IPS DF 4.7 (cell line): ENCODE measurements around the gene ADNP2.

Experiments
- DNase-seq: peaks from one replicate; pipeline ENCODE4 v3.0.0-alpha.2; 2013; ENCODE audit warnings: low spot score; ENCODE audit errors: extremely low read depth

The ADNP2 gene

DNA sequence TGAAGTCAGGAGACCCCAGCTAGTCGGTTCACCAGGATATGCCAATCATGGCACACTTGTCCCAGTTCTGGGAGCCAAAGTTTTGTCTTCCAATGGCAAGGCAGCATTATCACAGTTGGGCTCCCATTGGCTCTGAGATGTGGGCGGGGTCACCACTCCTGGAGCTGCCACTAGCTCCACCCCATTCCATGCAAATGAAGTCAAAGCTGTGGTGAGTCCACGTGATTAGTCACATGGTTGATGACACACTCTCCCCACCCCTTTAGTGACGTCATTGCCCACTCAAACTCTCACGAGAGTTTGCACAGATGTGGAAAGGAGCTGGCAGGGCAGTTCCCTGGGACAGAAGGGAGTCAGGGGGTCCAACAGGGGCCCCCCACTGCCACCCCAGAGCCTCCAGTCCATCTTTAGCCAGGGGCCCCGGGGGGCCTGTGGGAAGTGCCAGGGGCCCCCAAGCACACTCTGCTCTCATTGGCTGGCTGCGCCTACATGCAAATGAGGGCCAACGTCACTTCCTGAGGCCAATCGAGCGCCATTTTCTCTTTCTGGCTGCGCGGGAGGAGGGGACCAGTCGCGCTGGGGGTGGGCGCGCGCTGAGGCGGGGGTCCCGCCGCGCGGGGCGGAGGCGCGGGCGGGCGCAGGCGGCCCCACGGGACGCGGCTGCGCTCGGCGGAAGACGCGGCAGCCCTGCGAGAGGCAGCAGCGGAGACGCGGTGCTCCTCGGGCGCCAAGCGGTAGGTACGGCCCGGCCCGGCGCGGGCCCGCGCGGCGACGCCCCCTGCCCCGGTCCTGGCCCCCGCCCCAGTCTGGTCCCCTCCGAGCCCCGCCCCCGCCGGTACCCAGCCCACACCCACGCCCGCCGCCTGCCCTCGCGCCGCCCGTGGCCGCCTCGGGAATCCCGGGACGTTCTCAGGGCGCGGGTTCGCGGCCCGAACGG, at the start of gene ADNP2:
Gene ADNP2 (plus strand): TSS at position 524 of the 937 bp plus-strand sequence. CDS start 8,281 bp downstream, outside the sequence.
- peak; percentile 92 for DNase-seq

- DNase-seq, result no peak
Observed at GRCh38 chr18:80059945-80060344, 49.1 kb upstream of the ADNP2 start.

- no peak for DNase-seq
Observed at GRCh38 chr18:80065705-80066104, 43.4 kb upstream of the ADNP2 start.

DNA sequence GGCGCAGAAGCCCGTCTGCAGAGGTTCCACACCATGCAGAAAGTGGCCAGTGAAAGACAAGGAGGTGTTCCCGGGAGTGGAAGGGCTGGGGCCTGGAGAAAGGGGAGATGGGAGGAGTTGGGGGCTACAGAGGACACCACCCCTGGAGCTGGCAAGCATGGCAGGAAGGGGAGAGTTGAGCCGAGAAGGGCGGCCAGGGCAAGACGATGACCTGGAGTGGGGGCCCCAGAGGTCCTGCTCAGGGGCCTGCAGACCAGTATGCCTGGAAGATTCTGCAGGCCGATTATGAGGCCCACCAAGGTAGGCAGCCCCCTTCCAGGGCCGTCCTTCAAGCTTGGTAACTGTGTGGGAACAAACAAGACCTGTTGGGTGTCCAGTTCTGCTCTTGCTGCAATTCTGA, 41.7 kb upstream of the ADNP2 start:
- DNase-seq, result no peak

DNA sequence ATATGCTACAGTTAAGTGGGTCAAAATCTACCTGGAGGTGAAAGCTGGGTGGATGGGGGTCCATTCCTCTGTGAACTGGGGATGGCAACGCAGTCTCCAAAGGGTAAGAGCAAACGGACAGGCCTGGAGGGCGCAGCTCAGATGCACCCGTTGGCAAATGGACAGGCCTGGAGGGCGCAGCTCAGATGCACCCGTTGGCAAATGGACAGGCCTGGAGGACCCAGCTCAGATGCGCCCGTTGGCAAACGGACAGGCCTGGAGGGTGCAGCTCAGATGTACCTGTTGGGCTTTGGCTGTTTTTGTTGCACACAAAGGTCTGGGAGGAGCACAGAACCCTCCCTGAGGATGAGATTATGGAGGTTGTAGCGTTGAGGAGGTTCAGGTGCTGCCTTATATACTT, 41.2 kb upstream of the ADNP2 start:
- no peak for DNase-seq

DNA sequence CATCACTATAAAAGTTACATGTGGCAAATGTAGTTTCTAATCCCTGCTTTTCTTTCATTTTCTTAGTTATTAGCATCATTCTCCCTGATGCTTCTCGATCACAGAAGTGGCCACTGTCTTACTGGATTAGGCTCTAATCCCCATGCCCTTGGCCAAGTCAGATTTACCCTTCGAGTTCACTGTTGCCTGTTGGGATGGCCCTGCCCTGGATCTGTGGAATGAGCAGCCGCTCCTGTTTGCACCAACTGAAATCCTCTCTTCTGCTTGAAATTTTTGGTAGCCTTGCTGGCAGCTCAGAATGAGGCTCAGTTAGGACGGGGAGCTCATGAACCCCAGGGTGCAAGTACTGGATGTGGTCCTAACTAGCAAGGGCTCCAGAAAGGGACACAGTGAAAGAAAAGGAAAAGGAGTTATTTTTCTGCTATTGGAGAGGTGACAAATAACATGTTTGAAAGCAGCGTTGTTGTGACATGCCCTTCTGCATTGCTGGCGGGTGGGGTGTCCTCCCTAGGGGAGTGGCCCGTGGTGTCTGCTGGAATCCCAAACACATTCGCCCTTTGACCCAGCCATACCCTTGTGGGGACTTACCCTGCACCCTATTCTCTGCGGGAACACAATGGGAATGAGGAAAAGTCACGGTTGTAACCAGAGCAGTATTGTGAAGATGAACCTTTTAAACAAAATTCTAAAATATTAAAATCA, 40.3 kb upstream of the ADNP2 start:
- DNase-seq, result no peak

GRCh38 chr18:80070825-80071224, 38.2 kb upstream of the ADNP2 start:
- DNase-seq, result no peak

DNA sequence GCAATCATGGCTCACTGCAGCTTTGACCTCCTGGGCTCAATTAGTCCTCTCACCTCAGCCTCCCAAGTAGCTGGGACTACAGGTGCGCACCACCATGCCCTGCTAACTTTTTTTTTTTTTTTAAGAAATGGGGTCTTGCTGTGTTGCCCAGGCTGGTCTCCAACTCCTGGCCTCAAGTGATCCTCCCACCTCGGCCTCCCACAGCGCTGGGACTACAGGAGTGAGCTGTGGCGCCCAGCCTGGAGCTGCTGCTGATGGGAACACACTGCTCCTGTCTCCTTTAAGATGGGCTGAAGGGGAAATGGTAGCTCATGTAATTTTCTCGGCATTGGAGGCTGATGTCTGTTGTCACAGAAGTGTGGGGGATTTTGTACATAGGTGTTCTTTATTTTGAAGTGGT, 34.9 kb upstream of the ADNP2 start:
- DNase-seq, result no peak

DNA sequence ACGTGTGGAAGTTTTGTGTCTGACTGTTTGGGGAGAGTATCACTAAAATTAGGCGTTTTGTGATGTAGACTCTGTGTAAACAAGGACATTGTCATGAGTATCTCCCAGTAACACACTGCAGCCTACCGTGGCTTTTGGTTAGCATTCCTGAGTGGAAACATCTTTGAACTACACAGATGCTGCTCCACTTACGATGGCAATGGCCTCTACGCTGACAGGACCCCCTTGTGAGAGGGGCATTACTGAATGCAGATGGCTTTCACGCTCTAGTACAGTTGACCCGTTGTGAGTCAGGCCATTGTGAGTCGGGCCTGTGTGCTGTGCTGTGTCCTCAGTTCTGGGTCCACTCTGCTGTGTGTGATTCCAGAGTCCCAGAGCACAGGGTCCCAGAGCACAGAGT, 34.4 kb upstream of the ADNP2 start:
- DNase-seq, result no peak

DNA sequence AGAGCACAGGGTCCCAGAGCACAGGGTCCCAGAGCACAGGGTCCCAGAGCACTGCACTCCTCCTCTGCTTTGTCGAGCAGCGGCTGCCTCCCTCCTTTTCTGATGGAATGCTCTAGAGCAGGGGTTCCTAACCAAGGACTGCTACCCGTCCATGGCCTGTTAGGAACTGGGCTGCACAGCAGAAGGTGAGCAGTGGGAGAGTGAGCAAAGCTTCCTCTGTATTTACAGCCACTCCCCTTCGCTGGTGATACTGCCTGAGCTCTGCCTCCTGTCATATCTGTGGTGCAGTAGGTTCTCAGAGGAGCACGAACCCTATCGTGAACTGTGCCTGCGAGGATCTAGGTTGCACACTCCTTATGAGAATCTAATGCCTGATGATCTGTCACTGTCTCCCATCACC, 33.1 kb upstream of the ADNP2 start:
- DNase-seq, result no peak

- DNase-seq, result no peak
Observed at GRCh38 chr18:80076379-80076778, 32.7 kb upstream of the ADNP2 start.

- DNase-seq, result no peak
Observed at GRCh38 chr18:80077873-80078272, 31.2 kb upstream of the ADNP2 start.

DNA sequence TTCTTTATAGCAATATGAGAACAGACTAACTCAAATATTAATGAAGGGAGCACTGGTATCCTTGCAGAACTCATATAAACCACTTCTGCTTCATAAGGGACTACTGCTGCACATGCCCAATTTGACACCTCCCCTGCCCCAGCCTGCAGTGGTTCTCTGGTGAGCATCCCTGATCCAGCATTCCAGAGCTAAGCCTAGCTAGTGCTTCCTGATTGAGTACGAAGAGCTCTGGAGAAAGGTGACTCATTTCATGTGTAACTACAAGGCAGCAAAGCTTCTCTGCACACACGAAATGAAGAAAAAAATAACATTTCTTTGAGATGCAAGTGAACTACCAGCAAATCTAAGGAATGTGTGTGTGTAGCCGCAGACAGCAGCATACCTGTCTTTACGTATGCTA, 22.8 kb upstream of the ADNP2 start:
- no peak for DNase-seq

- DNase-seq, result no peak
Observed at GRCh38 chr18:80088036-80088435, 21.0 kb upstream of the ADNP2 start.

DNA sequence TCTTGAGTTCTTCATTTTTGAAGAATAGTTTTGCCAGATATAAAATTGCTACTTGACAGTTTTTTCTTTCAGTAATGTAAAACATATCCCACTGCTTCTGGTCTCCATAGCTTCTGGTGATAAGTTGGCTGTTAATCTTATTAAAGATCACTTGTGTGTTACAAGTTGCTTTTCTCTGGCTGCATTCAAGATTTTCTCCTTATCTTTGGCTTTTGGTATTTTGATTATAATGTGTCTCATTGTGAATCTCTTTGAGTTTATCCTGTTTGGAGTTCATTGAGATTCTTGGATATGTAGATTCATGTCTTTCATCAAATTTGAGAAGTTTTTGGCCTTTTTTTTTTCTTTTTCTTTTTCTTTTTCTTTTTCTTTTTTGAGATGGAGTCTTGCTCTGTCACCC, 20.2 kb upstream of the ADNP2 start:
- no peak for DNase-seq

GRCh38 chr18:80095414-80095813, 13.6 kb upstream of the ADNP2 start:
- DNase-seq, result no peak

DNA sequence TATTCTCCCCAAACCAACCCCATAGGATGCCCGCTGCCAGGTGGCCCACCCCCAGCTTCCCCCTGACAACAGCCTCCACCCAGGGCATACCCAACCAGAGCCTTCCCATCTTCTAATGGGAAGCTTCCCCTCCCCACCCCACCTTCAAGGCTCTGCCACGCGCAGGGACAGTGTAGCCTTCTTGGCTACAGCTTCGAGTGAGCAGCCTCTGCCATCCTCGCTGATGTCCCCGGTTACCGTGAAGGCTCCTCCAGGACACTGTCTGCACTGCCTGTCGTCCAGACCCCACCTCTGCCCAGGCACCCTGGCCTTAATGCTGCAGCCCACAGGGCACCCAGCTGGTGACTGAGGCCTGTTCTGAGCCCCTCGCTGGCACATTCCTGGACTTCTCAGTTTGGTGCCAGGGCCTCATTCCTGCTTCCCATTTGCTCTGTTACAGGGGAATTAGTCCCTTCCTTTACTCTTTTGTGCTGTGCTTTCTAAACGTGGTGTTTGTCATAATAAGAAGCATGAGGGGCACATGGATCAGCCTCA, 13.0 kb upstream of the ADNP2 start:
- no peak for DNase-seq

- no peak for DNase-seq
Observed at GRCh38 chr18:80097201-80097600, 11.9 kb upstream of the ADNP2 start.

DNA sequence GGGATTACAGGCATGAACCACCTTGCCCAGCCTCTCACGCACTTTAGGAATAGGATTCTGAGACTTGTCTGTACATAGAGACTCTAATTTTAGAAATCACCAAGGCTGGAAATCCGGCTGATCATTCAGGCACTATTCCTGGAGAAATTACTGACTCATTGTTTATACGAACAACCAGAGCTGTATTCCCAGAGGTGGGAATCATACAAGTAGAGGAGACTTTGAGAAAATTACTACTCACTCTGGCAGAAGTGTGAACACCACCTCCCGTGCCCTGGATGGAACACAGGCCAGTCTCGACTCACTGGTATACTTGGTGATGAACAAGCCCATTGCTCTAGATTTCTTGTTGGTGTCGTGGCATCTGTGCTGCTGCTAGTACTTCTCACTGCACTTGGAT, 5.8 kb upstream of the ADNP2 start:
- DNase-seq, result no peak

- no peak for DNase-seq
Observed at GRCh38 chr18:80104364-80104779, 4.7 kb upstream of the ADNP2 start.

DNA sequence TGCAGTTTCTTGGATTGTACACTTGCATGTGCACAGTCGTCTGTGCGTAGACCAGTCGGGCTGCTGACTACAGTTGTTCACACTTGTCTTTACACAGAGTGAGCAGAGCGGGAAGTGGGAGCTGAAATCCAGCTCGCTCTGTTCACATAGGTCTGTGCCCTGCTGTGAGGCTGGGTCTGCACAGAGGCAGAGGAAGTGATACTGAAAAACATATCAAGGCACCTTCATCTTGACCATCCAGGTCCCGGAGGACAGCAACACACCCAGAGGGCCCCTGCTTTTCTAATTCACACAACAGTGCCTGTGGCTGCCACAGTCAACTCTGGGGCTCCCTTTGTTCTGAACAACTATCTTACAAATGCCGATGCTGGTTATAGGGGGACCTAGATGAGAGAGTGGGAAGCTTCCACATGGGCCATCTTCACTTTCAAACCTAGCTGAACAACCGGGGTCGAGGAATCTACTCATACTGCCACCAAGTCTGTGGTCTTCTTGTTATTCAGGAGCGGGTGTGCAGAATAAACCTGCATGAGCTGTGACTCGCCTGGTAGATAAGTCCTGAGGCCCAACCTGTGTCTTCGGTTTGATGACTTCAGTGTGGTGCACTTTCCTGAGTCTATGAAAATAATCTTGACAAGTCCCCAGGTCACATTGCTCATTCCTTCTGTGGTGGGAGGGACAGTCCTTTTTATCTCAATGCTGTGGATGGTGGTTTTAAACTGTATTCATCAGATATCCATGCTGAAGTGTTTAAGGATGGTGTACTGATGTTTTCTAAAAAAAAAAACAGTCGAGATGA, 3.5 kb upstream of the ADNP2 start:
- DNase-seq, result no peak
